Suprapubic skin (tissue), 4 donors: ENCODE data around the gene FRY. TPM values are rescaled to one million over a fixed set of nuclear protein-coding genes. Genes with fewer than 3 reads are reported as not detected.
A peak's percentile ranks its signal among the peaks of the same experiment; 100 is the strongest.

Experiments
- DNase-seq, 2 donors: peaks; one replicate each; pipeline ENCODE4 v3.0.0-alpha.2; 2019; ENCODE audit warnings: low spot score in 2 of 2
- H3K27ac ChIP-seq: fragments of 200-600 bp; sonication (generic); one replicate; pipeline ENCODE4 v1.5.1; 2019
- H3K27me3 ChIP-seq: fragments of 200-600 bp; sonication (generic); one replicate; pipeline ENCODE4 v1.5.1; 2019
- H3K36me3 ChIP-seq: fragments of 200-600 bp; sonication (generic); one replicate; pipeline ENCODE4 v1.5.1; 2019
- H3K4me1 ChIP-seq: fragments of 200-600 bp; sonication (generic); one replicate; pipeline ENCODE4 v1.5.1; 2019
- H3K4me3 ChIP-seq: fragments of 200-600 bp; sonication (generic); one replicate; pipeline ENCODE4 v1.5.1; 2019; ENCODE audit warnings: mild to moderate bottlenecking
- H3K9me3 ChIP-seq: fragments of 200-600 bp; sonication (generic); one replicate; pipeline ENCODE4 v1.5.1; 2019
- EP300 ChIP-seq: sonication (generic); formaldehyde crosslinking; IDR thresholded peaks from one replicate; pipeline ENCODE4 v1.6.1; 2017; ENCODE audit warnings: antibody characterized with exemption
- POLR2A ChIP-seq, 2 donors: fragments of 450-650 bp; IDR thresholded peaks; one replicate each; pipeline ENCODE4 v1.6.1; 2017; ENCODE audit warnings: antibody characterized with exemption in 2 of 2, mild to moderate bottlenecking in 2 of 2, moderate library complexity in 2 of 2
- POLR2AphosphoS5 ChIP-seq, 3 donors: sonication (generic); formaldehyde crosslinking; IDR thresholded peaks; one replicate each; pipeline ENCODE4 v1.6.1; 2017; ENCODE audit warnings: antibody characterized with exemption in 3 of 3
- WGBS: methylation state at CpG from one replicate; pipeline ENCODE4 v1.1.5; 2018; 5-methylcytosine and 5-hydroxymethylcytosine counted together
- total RNA-seq, 4 donors: library from RNA; depleted of rRNA; stranded (reverse); fragments of >200 nt; gene quantifications; one replicate each; pipeline ENCODE4 v1.1.0, GENCODE V29; 2016
- TF ChIP-seq, protein P1 (sequence below), 2 donors: fragments of 200-600 bp in 1 of 2; fragments of 450-650 bp in 1 of 2; sonication (generic) in 1 of 2; IDR thresholded peaks; one replicate each; pipeline ENCODE4 v1.5.1; 2016 to 2019; ENCODE audit warnings: antibody characterized with exemption in 2 of 2, mild to moderate bottlenecking in 1 of 2, moderate library complexity in 1 of 2

The FRY gene
- total RNA-seq, 4 donors from 2014 or later, result 22.5 to 39.6 (median 26.8) TPM

DNA sequence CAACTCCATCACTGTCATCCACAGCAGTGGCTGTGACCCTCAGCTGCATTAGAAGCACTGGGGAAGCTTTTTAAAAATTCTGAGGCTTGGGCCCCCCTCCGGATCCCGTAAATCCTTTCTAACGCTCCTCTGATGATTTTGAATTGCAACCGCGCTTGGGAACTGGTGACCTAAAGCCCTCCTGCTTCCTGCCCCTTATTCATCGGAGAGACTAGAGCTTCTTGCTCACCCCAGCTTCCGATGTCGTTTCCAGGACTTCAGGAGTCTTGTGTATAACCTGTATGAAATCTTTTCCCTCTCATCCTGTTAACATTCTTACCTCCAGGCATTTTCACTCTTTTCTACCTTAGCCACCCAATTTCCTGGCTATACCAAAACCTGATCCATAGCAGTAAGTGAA, 268.8 kb downstream of the FRY start:
- no peak for DNase-seq
- Histone ChIP-seq H3K9me3 (no peaks in the 10 kb centered on the region), H3K27ac (no peak overlapping the region), H3K27me3 (no peaks in the 10 kb centered on the region), H3K36me3 (peaks cover 3% of the 10 kb centered on the region), H3K4me3 (no peak overlapping the region), H3K4me1 (no peaks in the 10 kb centered on the region)
- TF ChIP-seq, protein P1, sequence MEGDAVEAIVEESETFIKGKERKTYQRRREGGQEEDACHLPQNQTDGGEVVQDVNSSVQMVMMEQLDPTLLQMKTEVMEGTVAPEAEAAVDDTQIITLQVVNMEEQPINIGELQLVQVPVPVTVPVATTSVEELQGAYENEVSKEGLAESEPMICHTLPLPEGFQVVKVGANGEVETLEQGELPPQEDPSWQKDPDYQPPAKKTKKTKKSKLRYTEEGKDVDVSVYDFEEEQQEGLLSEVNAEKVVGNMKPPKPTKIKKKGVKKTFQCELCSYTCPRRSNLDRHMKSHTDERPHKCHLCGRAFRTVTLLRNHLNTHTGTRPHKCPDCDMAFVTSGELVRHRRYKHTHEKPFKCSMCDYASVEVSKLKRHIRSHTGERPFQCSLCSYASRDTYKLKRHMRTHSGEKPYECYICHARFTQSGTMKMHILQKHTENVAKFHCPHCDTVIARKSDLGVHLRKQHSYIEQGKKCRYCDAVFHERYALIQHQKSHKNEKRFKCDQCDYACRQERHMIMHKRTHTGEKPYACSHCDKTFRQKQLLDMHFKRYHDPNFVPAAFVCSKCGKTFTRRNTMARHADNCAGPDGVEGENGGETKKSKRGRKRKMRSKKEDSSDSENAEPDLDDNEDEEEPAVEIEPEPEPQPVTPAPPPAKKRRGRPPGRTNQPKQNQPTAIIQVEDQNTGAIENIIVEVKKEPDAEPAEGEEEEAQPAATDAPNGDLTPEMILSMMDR (IDR thresholded peaks at IDR 0.05), result no peak
- TF ChIP-seq EP300 (no peak), POLR2AphosphoS5 (IDR thresholded peaks at IDR 0.05) (no peak), POLR2A (IDR thresholded peaks at IDR 0.05) (no peak)
- WGBS, result 65% methylated on average over 8 of the region's 8 CpGs

DNA sequence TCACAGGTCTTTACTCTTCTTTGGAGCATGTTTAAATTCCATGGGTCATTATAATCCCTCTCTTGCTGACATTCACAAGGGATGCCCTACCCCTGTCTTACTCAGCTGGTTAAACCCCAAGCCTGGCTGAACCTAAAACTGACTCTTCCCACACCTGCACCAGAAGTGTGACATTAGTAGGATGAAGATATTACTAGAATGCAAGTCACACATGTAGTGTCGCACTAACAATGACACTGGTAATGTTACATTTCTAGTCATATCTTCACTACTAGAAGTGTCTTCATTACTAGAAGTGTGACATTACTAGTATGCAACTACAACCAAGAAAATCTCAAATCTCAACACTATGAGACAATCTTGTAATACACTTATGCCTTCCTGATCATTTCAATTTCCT, 269.3 kb downstream of the FRY start:
- Histone ChIP-seq H3K4me1 (no peaks in the 10 kb centered on the region), H3K27me3 (no peaks in the 10 kb centered on the region), H3K27ac (no peak overlapping the region), H3K36me3 (no peaks in the 10 kb centered on the region), H3K9me3 (no peaks in the 10 kb centered on the region), H3K4me3 (no peak overlapping the region)
- 95% methylated on average over 1 of the region's 1 CpG for WGBS
- no peak for DNase-seq
- TF ChIP-seq EP300, result no peak
- TF ChIP-seq, protein P1 (IDR thresholded peaks at IDR 0.05), result no peak
- no peak for TF ChIP-seq POLR2AphosphoS5 (IDR thresholded peaks at IDR 0.05)
- TF ChIP-seq POLR2A (IDR thresholded peaks at IDR 0.05), result no peak

DNA sequence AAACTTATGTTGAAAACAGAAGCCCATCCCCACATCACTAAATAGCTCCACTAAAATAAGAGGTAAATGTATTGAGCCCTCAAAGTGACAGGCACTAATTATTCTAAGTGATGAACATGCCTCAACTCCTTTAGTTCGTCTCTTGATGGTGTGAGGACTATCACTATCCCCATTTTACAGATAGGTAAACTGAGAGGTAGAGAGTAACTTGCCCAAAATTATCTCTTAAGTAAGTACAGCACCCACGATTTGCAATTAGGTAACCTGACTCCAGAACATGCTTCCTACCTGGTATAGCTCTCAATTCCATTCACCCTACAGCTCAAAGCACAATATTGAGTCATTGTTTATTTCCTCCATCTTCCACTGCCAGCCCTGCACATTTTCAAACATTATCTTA, 270.9 kb downstream of the FRY start:
- 85% methylated on average over 2 of the region's 2 CpGs for WGBS
- H3K9me3 ChIP-seq, result no peaks in the 10 kb centered on the region
- TF ChIP-seq, protein P1 (IDR thresholded peaks at IDR 0.05), result no peak
- TF ChIP-seq EP300 (no peak), POLR2AphosphoS5 (IDR thresholded peaks at IDR 0.05) (no peak), POLR2A (IDR thresholded peaks at IDR 0.05) (no peak)
- H3K27me3 ChIP-seq, result no peaks in the 10 kb centered on the region
- no peaks in the 10 kb centered on the region for H3K4me1 ChIP-seq
- H3K36me3 ChIP-seq, result no peaks in the 10 kb centered on the region
- H3K27ac ChIP-seq, result no peak overlapping the region
- no peak for DNase-seq
- H3K4me3 ChIP-seq, result no peak overlapping the region

DNA sequence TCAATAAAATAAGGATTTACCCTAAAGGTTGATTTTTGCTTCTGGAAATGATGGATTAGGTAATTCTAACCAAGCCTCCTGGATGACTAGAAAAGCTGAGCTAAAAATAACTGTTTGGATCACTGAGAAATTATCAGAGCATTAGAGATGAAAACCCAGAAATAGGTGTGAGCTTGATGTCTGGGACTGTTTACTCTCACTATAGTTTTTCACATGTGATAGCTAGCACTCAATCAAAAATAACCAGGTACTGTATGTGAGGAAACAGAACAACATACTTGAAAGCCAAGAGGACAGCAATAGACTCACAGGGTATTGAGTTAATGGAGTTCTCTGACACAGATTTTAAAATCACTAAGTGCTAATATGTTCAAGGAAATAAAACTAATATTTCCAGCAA, 274.1 kb downstream of the FRY start:
- no peak overlapping the region for H3K4me3 ChIP-seq
- TF ChIP-seq POLR2AphosphoS5 (IDR thresholded peaks at IDR 0.05) (no peak), EP300 (no peak), POLR2A (IDR thresholded peaks at IDR 0.05) (no peak)
- TF ChIP-seq, protein P1 (IDR thresholded peaks at IDR 0.05), result no peak

DNA sequence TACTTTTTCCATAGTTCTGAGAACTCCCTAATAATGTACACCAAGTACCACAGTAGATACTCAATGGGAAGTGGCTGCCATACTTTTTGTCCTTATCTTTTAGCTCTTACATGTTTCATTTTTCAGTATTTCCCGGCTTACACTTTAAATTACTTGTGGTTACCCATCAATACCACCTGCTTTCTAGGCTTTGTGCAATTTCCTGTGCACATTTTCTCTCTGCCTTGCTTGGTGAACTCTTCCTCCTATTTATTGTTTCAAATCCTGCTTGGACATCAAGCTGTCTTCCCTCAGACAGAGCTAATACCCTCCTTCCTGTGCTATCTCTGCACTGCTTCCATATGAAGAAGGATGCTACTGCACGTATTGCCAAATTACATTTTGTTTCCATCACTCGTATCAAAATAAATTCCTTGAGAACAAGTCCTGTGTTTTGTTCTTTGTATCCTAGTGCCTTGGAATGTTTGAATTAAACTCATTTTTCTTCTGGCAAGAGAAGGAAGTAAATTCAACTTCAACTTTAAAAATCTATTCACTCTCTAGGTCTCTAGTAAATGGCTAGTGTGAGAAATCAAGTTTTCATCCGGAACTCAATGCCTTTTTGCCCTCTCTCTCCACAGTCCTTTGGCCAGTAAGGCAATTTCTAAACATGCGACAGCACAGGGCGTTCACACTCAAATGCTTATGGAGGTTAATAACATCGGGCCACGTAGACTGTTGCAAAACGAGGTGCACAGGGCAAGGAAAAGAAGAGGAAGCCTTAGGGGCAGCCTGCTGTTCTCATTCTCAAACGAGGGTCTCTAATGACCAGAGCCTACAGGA, 277.9 kb downstream of the FRY start:
- Histone ChIP-seq H3K4me1 (peaks cover 8% of the 10 kb centered on the region), H3K27me3 (no peaks in the 10 kb centered on the region), H3K9me3 (no peaks in the 10 kb centered on the region), H3K27ac (no peak overlapping the region), H3K4me3 (peak overlapping the region; percentile 26), H3K36me3 (no peaks in the 10 kb centered on the region)
- DNase-seq, result no peak
- WGBS, result 44% methylated on average over 10 of the region's 10 CpGs
- TF ChIP-seq, protein P1 (IDR thresholded peaks at IDR 0.05), result no peak

More for the DNA sequence above, 274.1 kb downstream of the FRY start:
- H3K36me3 ChIP-seq, result no peaks in the 10 kb centered on the region
- H3K9me3 ChIP-seq, result no peaks in the 10 kb centered on the region
- H3K27ac ChIP-seq, result no peak overlapping the region
- no peak for DNase-seq
- H3K27me3 ChIP-seq, result no peaks in the 10 kb centered on the region
- peaks cover 7% of the 10 kb centered on the region for H3K4me1 ChIP-seq
